Ascending aorta (tissue), 2 donors: ENCODE data around the gene MMP25. TPM values are rescaled to one million over a fixed set of nuclear protein-coding genes. Genes with fewer than 3 reads are reported as not detected.
"Not testable (repeated sequence)": the region's sequence is repeated elsewhere in the genome, so short reads cannot be mapped to it uniquely, and the experiment has no call there.

Experiments
- DNase-seq, 2 donors: peaks; one replicate each; pipeline ENCODE4 v3.0.0-alpha.2; 2019; ENCODE audit warnings: low spot score in 2 of 2
- H3K27ac ChIP-seq, 2 donors: fragments of 200-600 bp; sonication (generic); one replicate each; pipeline ENCODE4 v1.5.1; 2016 to 2017; ENCODE audit warnings: mild to moderate bottlenecking in 1 of 2
- H3K27me3 ChIP-seq: fragments of 200-600 bp; sonication (generic); one replicate; pipeline ENCODE4 v1.5.1; 2017
- H3K36me3 ChIP-seq, 2 donors: fragments of 200-600 bp; sonication (generic); one replicate each; pipeline ENCODE4 v1.5.1; 2016
- H3K4me1 ChIP-seq, 2 donors: fragments of 200-600 bp; sonication (generic); one replicate each; pipeline ENCODE4 v1.5.1; 2016 to 2017; ENCODE audit warnings: mild to moderate bottlenecking in 1 of 2
- H3K4me3 ChIP-seq, 2 donors: fragments of 200-600 bp; sonication (generic); one replicate each; pipeline ENCODE4 v1.5.1; 2016 to 2017; ENCODE audit warnings: mild to moderate bottlenecking in 1 of 2
- H3K9me3 ChIP-seq, 2 donors: fragments of 200-600 bp; sonication (generic); one replicate each; pipeline ENCODE4 v1.5.1; 2016
- intact Hi-C: fragments of 100-400 bp; cut with DNase I; formaldehyde crosslinking; loops from one replicate; pipeline ENCODE4 v1.15.1; 2023
- total RNA-seq: library from RNA; depleted of rRNA; stranded (reverse); fragments of >200 nt; gene quantifications from one replicate; pipeline ENCODE4 v1.1.0, GENCODE V29; 2016
- TF ChIP-seq, protein P1 (sequence below), 3 experiments: fragments of 200-600 bp in 2 of 3; fragments of 450-650 bp in 1 of 3; sonication (generic) in 2 of 3; IDR thresholded peaks; one replicate each; pipeline ENCODE4 v1.5.1; 2016 to 2019; ENCODE audit warnings: antibody characterized with exemption in 3 of 3, mild to moderate bottlenecking in 1 of 3, moderate library complexity in 1 of 3

Gene MMP25
- total RNA-seq, 1 donor from 2014 or later: 0.21 TPM

DNA sequence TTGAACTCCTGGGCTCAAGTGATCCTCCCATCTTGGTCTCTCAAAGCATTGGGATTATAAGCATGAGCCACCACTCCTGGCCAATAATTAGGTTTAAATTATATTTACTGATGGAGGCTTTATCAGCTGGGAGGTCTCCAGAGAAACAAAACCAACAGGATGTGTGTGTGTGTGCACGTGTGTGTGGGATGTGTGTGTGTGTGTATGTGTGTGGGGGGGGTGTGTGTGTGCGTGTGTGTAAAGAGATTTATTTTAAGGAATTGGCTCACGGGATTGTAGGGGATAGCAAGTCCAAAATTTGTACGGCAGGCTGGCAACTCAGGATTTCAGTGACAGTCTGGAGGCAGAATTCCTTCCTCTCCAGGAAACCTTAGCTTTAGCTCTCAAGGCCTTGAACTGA is 4.6 kb downstream of the MMP25 start:
- H3K27me3 ChIP-seq: peaks cover 22% of the 10 kb centered on the region
- intact Hi-C loops: no loop called here
- peaks cover 8% of the 10 kb centered on the region in 2 donors for H3K4me1 ChIP-seq
- no peak overlapping the region for H3K4me3 ChIP-seq
- H3K9me3 ChIP-seq: no peaks in the 10 kb centered on the region
- DNase-seq: no peak
- H3K27ac ChIP-seq: no peak overlapping the region
- TF ChIP-seq, protein P1, sequence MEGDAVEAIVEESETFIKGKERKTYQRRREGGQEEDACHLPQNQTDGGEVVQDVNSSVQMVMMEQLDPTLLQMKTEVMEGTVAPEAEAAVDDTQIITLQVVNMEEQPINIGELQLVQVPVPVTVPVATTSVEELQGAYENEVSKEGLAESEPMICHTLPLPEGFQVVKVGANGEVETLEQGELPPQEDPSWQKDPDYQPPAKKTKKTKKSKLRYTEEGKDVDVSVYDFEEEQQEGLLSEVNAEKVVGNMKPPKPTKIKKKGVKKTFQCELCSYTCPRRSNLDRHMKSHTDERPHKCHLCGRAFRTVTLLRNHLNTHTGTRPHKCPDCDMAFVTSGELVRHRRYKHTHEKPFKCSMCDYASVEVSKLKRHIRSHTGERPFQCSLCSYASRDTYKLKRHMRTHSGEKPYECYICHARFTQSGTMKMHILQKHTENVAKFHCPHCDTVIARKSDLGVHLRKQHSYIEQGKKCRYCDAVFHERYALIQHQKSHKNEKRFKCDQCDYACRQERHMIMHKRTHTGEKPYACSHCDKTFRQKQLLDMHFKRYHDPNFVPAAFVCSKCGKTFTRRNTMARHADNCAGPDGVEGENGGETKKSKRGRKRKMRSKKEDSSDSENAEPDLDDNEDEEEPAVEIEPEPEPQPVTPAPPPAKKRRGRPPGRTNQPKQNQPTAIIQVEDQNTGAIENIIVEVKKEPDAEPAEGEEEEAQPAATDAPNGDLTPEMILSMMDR (IDR thresholded peaks at IDR 0.05): no peak
- H3K36me3 ChIP-seq: no peaks in the 10 kb centered on the region

DNA sequence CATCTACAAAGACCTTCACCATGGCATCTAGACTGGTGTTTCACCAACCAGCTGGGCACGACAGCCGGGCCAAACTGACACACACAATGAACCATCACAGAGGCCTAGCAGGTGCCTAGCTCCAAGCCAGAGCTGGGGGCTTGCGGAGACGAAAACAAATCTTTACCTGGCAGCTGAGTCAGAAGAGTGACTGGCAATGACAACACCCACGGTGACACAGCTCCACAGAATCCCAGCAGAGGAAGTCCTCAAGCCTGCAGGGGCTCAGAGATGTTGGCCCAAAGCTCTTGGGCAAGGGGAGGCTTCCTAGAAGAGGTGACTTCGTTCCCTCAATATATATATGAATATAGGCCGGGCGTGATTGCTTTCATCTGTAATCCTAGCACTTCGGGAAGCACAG is 5.1 kb downstream of the MMP25 start:
- H3K4me1 ChIP-seq: peaks cover 3 to 4% of the 10 kb centered on the region in 2 donors
- intact Hi-C loops: no loop called here
- no peak overlapping the region for H3K4me3 ChIP-seq
- TF ChIP-seq, protein P1 (IDR thresholded peaks at IDR 0.05): no peak
- H3K27ac ChIP-seq: no peak overlapping the region
- no peaks in the 10 kb centered on the region for H3K36me3 ChIP-seq
- peaks cover 17% of the 10 kb centered on the region for H3K27me3 ChIP-seq
- H3K9me3 ChIP-seq: no peaks in the 10 kb centered on the region
- no peak for DNase-seq

DNA sequence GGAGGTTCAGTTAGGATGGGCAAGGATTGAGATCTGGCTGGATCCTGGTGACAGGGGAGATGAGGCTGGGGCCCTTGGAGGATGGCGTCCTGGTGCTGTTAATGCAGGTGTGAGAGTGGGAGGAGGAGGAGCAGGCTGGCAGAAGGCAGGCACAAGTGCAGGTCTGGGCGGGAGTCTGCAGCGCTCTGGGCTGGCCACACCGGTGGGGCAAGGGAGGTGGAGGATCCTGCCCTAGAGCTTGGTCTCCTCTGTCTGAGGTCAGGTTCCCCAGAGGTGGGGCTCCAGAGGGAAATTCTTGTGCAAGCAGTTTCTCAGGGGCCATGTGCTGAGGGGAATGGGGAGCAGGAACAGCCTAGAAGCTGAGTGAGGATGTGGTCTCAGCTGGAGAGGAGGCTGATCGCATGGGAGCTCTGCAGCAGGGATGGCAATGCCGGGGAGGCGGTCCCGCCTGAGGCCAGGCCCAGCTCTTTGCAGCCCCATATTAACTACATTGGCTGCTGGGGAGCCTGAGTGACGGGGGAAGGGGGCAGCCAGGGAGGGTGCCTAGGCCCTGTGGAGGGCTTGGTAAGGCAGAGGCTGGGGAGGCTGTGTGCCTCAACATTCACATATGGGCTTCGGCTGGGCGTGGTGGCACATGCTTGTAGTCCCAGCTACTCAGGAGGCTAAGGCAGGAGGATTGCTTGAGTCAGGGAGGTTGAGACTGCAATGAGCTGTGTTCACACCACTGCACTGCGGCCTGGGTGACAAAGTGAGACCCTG is 6.4 kb downstream of the MMP25 start:
- H3K4me1 ChIP-seq, H3K9me3 ChIP-seq, H3K4me3 ChIP-seq, H3K27ac ChIP-seq, DNase-seq, intact Hi-C loops, H3K36me3 ChIP-seq, H3K27me3 ChIP-seq: not testable (repeated sequence)

DNA sequence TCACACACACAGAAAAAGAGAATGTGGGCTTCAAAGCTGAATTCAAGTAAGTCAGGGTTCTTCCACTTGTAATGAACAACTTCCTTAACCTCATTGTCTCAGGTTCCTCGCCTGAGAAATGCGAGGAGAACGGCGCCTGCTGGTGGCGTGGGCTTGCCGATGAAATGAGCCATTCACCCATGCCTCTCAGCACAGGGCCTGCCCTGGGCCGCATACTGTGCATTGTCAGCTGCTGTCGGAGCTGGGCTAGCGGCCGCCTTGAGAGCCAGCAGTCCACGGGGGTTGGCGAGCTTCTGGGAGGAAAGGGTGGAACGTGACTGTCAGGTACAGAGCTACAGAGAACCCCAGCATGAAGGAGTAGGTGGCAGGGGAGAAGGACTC is 7.0 kb downstream of the MMP25 start:
- H3K9me3 ChIP-seq, H3K27me3 ChIP-seq, H3K36me3 ChIP-seq, intact Hi-C loops, H3K27ac ChIP-seq, H3K4me3 ChIP-seq, H3K4me1 ChIP-seq, DNase-seq: not testable (repeated sequence)

DNA sequence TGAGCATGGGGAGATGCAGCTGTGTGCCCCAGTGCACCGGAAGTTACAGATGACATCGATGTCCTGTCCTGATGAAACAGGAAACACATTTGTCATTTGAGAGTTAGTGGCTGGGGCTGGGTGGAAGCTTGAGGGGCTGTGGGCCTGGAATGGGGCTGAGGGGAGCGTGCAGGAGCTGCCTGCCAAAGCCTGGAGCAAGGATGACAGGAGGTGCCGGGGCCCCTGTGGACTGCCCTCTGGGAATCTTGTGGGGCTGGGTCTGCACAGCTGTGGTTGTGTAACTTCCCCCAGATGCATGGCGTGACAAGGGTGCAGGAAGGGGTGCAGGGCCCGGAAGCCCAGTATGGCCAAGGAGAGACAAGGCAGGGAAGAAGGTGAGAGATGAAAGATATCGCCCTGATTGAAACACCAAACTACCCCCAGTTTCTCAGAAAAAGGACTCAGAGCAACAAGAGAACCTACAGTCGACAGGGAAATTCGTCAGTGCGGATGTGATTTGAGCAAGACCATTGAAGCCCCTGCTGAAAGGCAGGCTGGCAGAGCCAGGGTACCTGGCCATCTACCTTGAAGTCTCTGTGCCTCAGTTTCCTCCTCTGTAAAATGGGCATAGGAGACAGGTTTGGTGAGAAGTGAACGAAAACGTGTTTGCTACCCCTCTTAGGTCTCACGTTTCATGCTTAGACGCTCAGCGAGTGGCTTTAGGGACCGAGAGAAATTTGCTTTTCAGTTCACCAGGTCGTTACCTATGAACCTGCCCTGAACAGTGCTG is 8.8 kb downstream of the MMP25 start:
- Histone ChIP-seq H3K27me3 (no peaks in the 10 kb centered on the region), H3K36me3 (no peaks in the 10 kb centered on the region), H3K4me3 (no peak overlapping the region), H3K9me3 (no peaks in the 10 kb centered on the region), H3K4me1 (peaks cover 5 to 12% of the 10 kb centered on the region in 2 donors), H3K27ac (no peak overlapping the region)
- no peak for DNase-seq
- TF ChIP-seq, protein P1 (IDR thresholded peaks at IDR 0.05): no peak
- intact Hi-C loops: no loop called here

DNA sequence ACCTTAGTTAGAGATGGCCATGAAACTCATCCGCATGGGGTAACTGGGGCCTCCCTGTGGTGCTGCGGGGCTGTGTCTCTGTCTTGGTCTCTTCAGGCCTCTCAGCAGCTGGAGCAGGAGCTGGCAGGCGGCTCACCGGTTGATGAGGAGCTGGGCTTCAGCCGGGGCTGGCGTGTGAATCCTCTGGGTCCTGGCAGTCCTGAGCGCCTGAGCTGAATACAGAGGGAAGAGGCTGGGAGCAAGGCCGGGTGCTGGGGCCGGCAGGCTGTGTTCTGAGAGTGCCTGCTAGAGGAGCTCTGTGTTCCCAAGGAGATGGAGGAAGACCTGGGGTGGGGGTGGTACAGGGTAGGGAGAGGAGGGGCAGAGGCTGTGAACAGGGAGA is 9.4 kb downstream of the MMP25 start:
- H3K4me3 ChIP-seq, H3K9me3 ChIP-seq, intact Hi-C loops, H3K27me3 ChIP-seq, H3K27ac ChIP-seq, DNase-seq, H3K36me3 ChIP-seq: not testable (repeated sequence)
- peaks cover 5 to 12% of the 10 kb centered on the region in 2 donors for H3K4me1 ChIP-seq
